NCI-H748 (cell line): ENCODE data around the gene C1orf50.
"Not testable (repeated sequence)": the region's sequence is repeated elsewhere in the genome, so short reads cannot be mapped to it uniquely, and the experiment has no call there.

Experiments
- DNase-seq: peaks from one replicate; lab custom pipeline; 2025; ENCODE audit not compliant: unreplicated experiment; lab: John Stamatoyannopoulos, UW

Gene C1orf50

GRCh38 chr1:42797979-42798378 lies 30.9 kb downstream of the C1orf50 start:
- no peak for DNase-seq

GRCh38 chr1:42801832-42802473 lies 34.9 kb downstream of the C1orf50 start:
- DNase-seq, result no peak

GRCh38 chr1:42806171-42806570 lies 39.1 kb downstream of the C1orf50 start:
- DNase-seq, result no peak

- DNase-seq, result no peak
These were observed 39.5 kb downstream of the C1orf50 start for GRCh38 chr1:42806593-42806992.

- no peak for DNase-seq
These were observed 40.1 kb downstream of the C1orf50 start for GRCh38 chr1:42807056-42807668.

- DNase-seq, result not testable (repeated sequence)
These were observed 47.8 kb downstream of the C1orf50 start for GRCh38 chr1:42814815-42815214.

GRCh38 chr1:42815941-42816584 lies 49.0 kb downstream of the C1orf50 start:
- peak; percentile 97 for DNase-seq

- peak; percentile 100 for DNase-seq
These were observed 49.8 kb downstream of the C1orf50 start, which contains the start of the genes ERMAP and SVBP for GRCh38 chr1:42816585-42817439. ERMAP (plus strand) TSS chr1:42817122; CDS start chr1:42830449, 13,327 bp downstream. SVBP (minus strand) TSS chr1:42817397; CDS start chr1:42816544, 853 bp downstream.

- no peak for DNase-seq
These were observed 50.4 kb downstream of the C1orf50 start for GRCh38 chr1:42817440-42817767.

GRCh38 chr1:42817976-42818375 lies 50.9 kb downstream of the C1orf50 start:
- DNase-seq, result no peak

GRCh38 chr1:42820813-42821212 lies 53.8 kb downstream of the C1orf50 start:
- DNase-seq, result no peak

GRCh38 chr1:42821690-42822089 lies 54.6 kb downstream of the C1orf50 start:
- DNase-seq, result no peak

- DNase-seq, result peak; percentile 81
These were observed 55.8 kb downstream of the C1orf50 start for GRCh38 chr1:42822800-42823392.

GRCh38 chr1:42824481-42825035 lies 57.5 kb downstream of the C1orf50 start:
- no peak for DNase-seq

GRCh38 chr1:42825036-42825851 lies 58.2 kb downstream of the C1orf50 start:
- DNase-seq, result no peak
